SU-DHL-6 (cell line): Measurements from ENCODE around the gene PGPEP1.

Source experiments
- CTCF ChIP-seq: fragments of 200-600 bp; sonication (generic); IDR thresholded peaks from one replicate; pipeline ENCODE4 v1.5.1; 2017; ENCODE audit warnings: antibody characterized with exemption, mild to moderate bottlenecking, low read length, moderate library complexity; ENCODE audit not compliant: insufficient read depth, poor library complexity, severe bottlenecking
- EZH2phosphoT487 ChIP-seq: fragments of 200-600 bp; sonication (generic), shearing (Covaris generic); conservative IDR thresholded peaks from 2 replicates; pipeline ENCODE4 v1.6.1; 2018; ENCODE audit warnings: mild to moderate bottlenecking, antibody characterized with exemption, low read length, moderate library complexity, mixed read lengths

DNA sequence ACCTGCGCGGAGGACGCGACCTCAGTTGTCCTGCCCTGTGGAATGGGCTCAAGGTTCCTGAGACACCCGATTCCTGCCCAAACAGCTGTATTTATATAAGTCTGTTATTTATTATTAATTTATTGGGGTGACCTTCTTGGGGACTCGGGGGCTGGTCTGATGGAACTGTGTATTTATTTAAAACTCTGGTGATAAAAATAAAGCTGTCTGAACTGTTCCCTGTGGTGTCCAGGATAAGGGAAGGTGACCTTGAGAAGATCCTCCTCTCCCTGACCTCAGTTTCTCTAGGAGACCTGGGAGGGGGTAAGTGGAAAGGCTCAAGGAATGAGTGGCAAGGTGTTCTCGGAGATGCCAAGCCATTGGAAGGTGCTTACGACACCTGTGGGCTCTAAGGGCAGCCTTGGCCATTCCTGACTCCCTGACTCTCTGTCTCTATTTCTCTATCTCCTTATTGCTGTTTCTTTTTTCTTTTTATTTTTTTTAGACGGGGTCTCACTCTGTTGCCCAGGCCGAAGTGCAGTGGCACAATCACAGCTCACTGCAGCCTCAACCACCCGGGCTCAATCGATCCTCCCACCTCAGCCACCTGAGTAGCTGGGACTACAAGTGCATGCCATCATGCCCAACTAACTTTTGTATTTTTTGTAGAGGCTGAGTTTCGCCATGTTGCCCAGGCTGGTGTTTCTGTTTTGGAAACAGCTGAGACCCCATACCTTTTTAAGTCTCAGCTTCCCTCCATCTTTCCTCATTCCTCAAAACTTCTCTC is 48.7 kb downstream of the PGPEP1 start:
- TF ChIP-seq EZH2phosphoT487 (no peak), CTCF (no peak)
